H1 (cell line): ENCODE results near the gene SMIM38. TPM values are rescaled to one million over a fixed set of nuclear protein-coding genes. Genes with fewer than 3 reads are reported as not detected.

Experiments used
- CTCF ChIA-PET: fragments of 300-600 bp; sonication (Branson Sonifier 250); formaldehyde crosslinking; loops from one replicate; lab custom pipeline; 2021; ENCODE audit not compliant: partially characterized antibody; lab: Charles Lee
- POLR2A ChIA-PET: fragments of 300-600 bp; sonication (Branson Sonifier 250); formaldehyde crosslinking; loops from one replicate; lab custom pipeline; 2021; ENCODE audit warnings: inconsistent platforms; ENCODE audit not compliant: partially characterized antibody; lab: Charles Lee
- DNase-seq, 2 experiments: peaks; one replicate each; pipeline versions ENCODE4 v3.0.0 to v3.0.0-alpha.2; 2010 to 2022; ENCODE audit warnings: low spot score in 2 of 2, low read depth in 1 of 2, mixed read lengths in 1 of 2
- FAIRE-seq: peaks from 2 replicates; lab custom pipeline; 2011; peaks lifted over from hg19 to GRCh38; lab: Jason Lieb, UNC
- H2AFZ ChIP-seq: 2 replicates; pipeline ENCODE4 v1.8.1; 2012; ENCODE audit warnings: low read length, inconsistent platforms
- H2AK5ac ChIP-seq: 2 replicates; pipeline ENCODE4 v1.6.1; 2013; ENCODE audit warnings: low read depth, low read length
- H2BK120ac ChIP-seq: replicated peaks from 2 replicates; pipeline ENCODE3; 2013; ENCODE audit warnings: low read depth, low read length, inconsistent platforms
- H2BK12ac ChIP-seq: 2 replicates; pipeline ENCODE4 v1.6.1; 2013; ENCODE audit warnings: low read depth, low read length
- H2BK15ac ChIP-seq: 2 replicates; pipeline ENCODE4 v1.6.1; 2013; ENCODE audit warnings: low read length
- H2BK20ac ChIP-seq: 2 replicates; pipeline ENCODE4 v1.6.1; 2013; ENCODE audit warnings: low read length
- H2BK5ac ChIP-seq: 2 replicates; pipeline ENCODE4 v1.6.1; 2013; ENCODE audit warnings: low read depth, low read length
- H3K14ac ChIP-seq: 2 replicates; pipeline ENCODE4 v1.6.1; 2013; ENCODE audit warnings: inconsistent platforms; ENCODE audit not compliant: insufficient read length
- H3K18ac ChIP-seq: 2 replicates; pipeline ENCODE4 v1.6.1; 2013; ENCODE audit warnings: low read length; ENCODE audit errors: extremely low read depth
- H3K23ac ChIP-seq: 2 replicates; pipeline ENCODE4 v1.6.1; 2013; ENCODE audit warnings: inconsistent platforms; ENCODE audit not compliant: insufficient read length
- H3K23me2 ChIP-seq: 2 replicates; pipeline ENCODE4 v1.6.1; 2013; ENCODE audit warnings: low read depth, low read length
- H3K27ac ChIP-seq: 2 replicates; pipeline ENCODE4 v1.6.1; 2011; ENCODE audit warnings: low read depth, low read length, inconsistent platforms
- H3K27me3 ChIP-seq, 4 experiments: replicated peaks in 1 of 4; 1 replicate in 1 of 4; 2 replicates in 3 of 4; pipeline versions ENCODE4 v1.6.1 to v1.8.1; 2011 to 2013; ENCODE audit warnings: low read length in 3 of 4, mild to moderate bottlenecking in 3 of 4, inconsistent platforms in 2 of 4, mixed read lengths in 2 of 4, moderate library complexity in 1 of 4; ENCODE audit not compliant: control insufficient read depth in 3 of 4, insufficient read depth in 3 of 4; ENCODE audit errors: extremely low read depth in 1 of 4
- H3K36me3 ChIP-seq, 4 experiments: 2 replicates each; pipeline versions ENCODE4 v1.6.1 to v1.8.1; 2011 to 2013; ENCODE audit warnings: mild to moderate bottlenecking in 4 of 4, low read length in 3 of 4, moderate library complexity in 2 of 4, control low read depth in 1 of 4, inconsistent platforms in 1 of 4; ENCODE audit not compliant: insufficient read depth in 4 of 4, control insufficient read depth in 2 of 4
- H3K4ac ChIP-seq: replicated peaks from 2 replicates; pipeline ENCODE3; 2013; ENCODE audit warnings: low read length, low read depth, mixed read lengths, inconsistent platforms; ENCODE audit not compliant: insufficient read length
- H3K4me1 ChIP-seq, 4 experiments: replicated peaks in 1 of 4; 1 replicate in 1 of 4; 2 replicates in 3 of 4; pipeline versions ENCODE4 v1.6.1 to v1.8.1; 2011 to 2013; ENCODE audit warnings: low read length in 3 of 4, inconsistent platforms in 2 of 4, mixed read lengths in 1 of 4; ENCODE audit not compliant: insufficient read depth in 4 of 4, control insufficient read depth in 3 of 4
- H3K4me2 ChIP-seq, 2 experiments: 2 replicates each; pipeline versions ENCODE4 v1.6.1 to v1.8.1; 2011 to 2013; ENCODE audit warnings: low read depth in 2 of 2, low read length in 2 of 2, control low read depth in 1 of 2, inconsistent platforms in 1 of 2, mild to moderate bottlenecking in 1 of 2; ENCODE audit not compliant: insufficient read depth in 1 of 2
- H3K4me3 ChIP-seq, 4 experiments: fragments of 200-600, 300-600 bp in 1 of 4; sonication (generic), shearing (Covaris generic), sonication (Bioruptor Twin) in 1 of 4; 2 replicates each; pipeline versions ENCODE4 v1.5.1 to v1.8.1; 2011 to 2016; ENCODE audit warnings: low read length in 4 of 4, low read depth in 3 of 4, control low read depth in 2 of 4, inconsistent platforms in 2 of 4, mild to moderate bottlenecking in 2 of 4, mixed read lengths in 1 of 4, moderate library complexity in 1 of 4; ENCODE audit not compliant: insufficient read depth in 2 of 4; ENCODE audit errors: extremely low read depth in 1 of 4
- H3K56ac ChIP-seq: replicated peaks from 2 replicates; pipeline ENCODE3; 2013; ENCODE audit warnings: low read depth, mild to moderate bottlenecking, mixed read lengths, low read length, inconsistent platforms; ENCODE audit not compliant: insufficient read length
- H3K79me1 ChIP-seq: 2 replicates; pipeline ENCODE4 v1.6.1; 2013; ENCODE audit warnings: low read depth, low read length, control low read depth
- H3K79me2 ChIP-seq, 2 experiments: 2 replicates each; pipeline versions ENCODE4 v1.6.1 to v1.8.1; 2012 to 2013; ENCODE audit warnings: low read length in 2 of 2, mild to moderate bottlenecking in 2 of 2, inconsistent platforms in 1 of 2; ENCODE audit not compliant: insufficient read depth in 2 of 2, control insufficient read depth in 1 of 2
- H3K9ac ChIP-seq, 4 experiments: replicated peaks in 1 of 4; 1 replicate in 1 of 4; 2 replicates in 3 of 4; pipeline versions ENCODE4 v1.6.1 to v1.8.1; 2011 to 2013; ENCODE audit warnings: low read depth in 3 of 4, low read length in 3 of 4, control low read depth in 2 of 4, mild to moderate bottlenecking in 2 of 4, moderate library complexity in 2 of 4, inconsistent platforms in 1 of 4; ENCODE audit errors: extremely low read depth in 1 of 4
- H3K9me3 ChIP-seq, 2 experiments: 2 replicates each; pipeline versions ENCODE4 v1.6.1 to v1.8.1; 2012 to 2013; ENCODE audit warnings: mild to moderate bottlenecking in 2 of 2, moderate library complexity in 2 of 2, control low read depth in 1 of 2, inconsistent platforms in 1 of 2, low read depth in 1 of 2, low read length in 1 of 2, mixed read lengths in 1 of 2; ENCODE audit not compliant: insufficient read depth in 2 of 2
- H4K20me1 ChIP-seq, 2 experiments: replicated peaks in 1 of 2; 2 replicates each; pipeline versions ENCODE3 to v1.8.1; 2011 to 2013; ENCODE audit warnings: inconsistent platforms in 2 of 2, low read length in 2 of 2, mild to moderate bottlenecking in 1 of 2; ENCODE audit not compliant: insufficient read depth in 2 of 2, control insufficient read depth in 1 of 2
- H4K5ac ChIP-seq: 2 replicates; pipeline ENCODE4 v1.6.1; 2013; ENCODE audit warnings: low read length, low read depth, mixed read lengths, inconsistent platforms; ENCODE audit not compliant: insufficient read length
- H4K8ac ChIP-seq: 2 replicates; pipeline ENCODE4 v1.8.0; 2013; ENCODE audit warnings: mild to moderate bottlenecking, moderate library complexity, low read length, inconsistent platforms; ENCODE audit not compliant: insufficient read depth; ENCODE audit errors: extremely low read depth
- H4K91ac ChIP-seq: replicated peaks from 2 replicates; pipeline ENCODE3; 2013; ENCODE audit warnings: low read length, mixed read lengths, inconsistent platforms; ENCODE audit not compliant: insufficient read length
- CHD1 ChIP-seq: IDR thresholded peaks from 2 replicates; pipeline ENCODE4 v1.6.1; 2012; ENCODE audit warnings: low read depth, low read length, improper control_type of control experiment
- GABPA ChIP-seq: IDR thresholded peaks from 2 replicates; pipeline ENCODE4 v1.6.1; 2011; ENCODE audit warnings: mild to moderate bottlenecking, low read length, moderate library complexity, borderline replicate concordance; ENCODE audit not compliant: insufficient read depth
- YY1 ChIP-seq: IDR thresholded peaks from 2 replicates; pipeline ENCODE4 v1.6.1; 2011; ENCODE audit warnings: low read depth, mild to moderate bottlenecking, low read length
- WGBS, 2 experiments: shearing (Covaris generic) in 1 of 2; methylation state at CpG; one replicate each; pipeline versions ENCODE4 v1.1.6 to v1.1.7; 2013 to 2015; ENCODE audit warnings: low lambda C conversion rate in 2 of 2, mixed read lengths in 2 of 2, inconsistent platforms in 1 of 2, low coverage in 1 of 2, missing lambda C conversion rate in 1 of 2; ENCODE audit not compliant: insufficient replicate concordance in 2 of 2, insufficient coverage in 1 of 2, insufficient read length in 1 of 2; ENCODE audit errors: extremely low coverage in 1 of 2, missing lambda C conversion rate in 1 of 2; 5-methylcytosine and 5-hydroxymethylcytosine counted together
- polyA plus RNA-seq, 7 experiments: library from polyadenylated mRNA; depleted of rRNA in 3 of 7; stranded (reverse) in 5 of 7; unstranded in 2 of 7; fragments of >200 nt in 5 of 7; fragments of 200-250 nt in 2 of 7; gene quantifications; 1 replicate in 5 of 7; 2 replicates in 1 of 7; 4 replicates in 1 of 7; pipeline versions ENCODE4 v1.2.1 to v1.2.3, GENCODE V29; 2011 to 2013; ENCODE audit warnings: missing spikeins in 2 of 7, mixed read lengths in 2 of 7
- total RNA-seq: library from RNA; stranded (reverse); fragmentation: NEBNext Ultra II Directional; extraction: Animal tissue kit (Norgen Biotek cat#: 25700); gene quantifications from 2 replicates; pipeline ENCODE4 v1.2.1, GENCODE V29; 2021

The SMIM38 gene
- total and polyA plus RNA-seq, 2 of the 8 experiments (the other 6 are each of a cell fraction or from before 2014, with no cell fraction given): 0.17 to 0.20 TPM

DNA sequence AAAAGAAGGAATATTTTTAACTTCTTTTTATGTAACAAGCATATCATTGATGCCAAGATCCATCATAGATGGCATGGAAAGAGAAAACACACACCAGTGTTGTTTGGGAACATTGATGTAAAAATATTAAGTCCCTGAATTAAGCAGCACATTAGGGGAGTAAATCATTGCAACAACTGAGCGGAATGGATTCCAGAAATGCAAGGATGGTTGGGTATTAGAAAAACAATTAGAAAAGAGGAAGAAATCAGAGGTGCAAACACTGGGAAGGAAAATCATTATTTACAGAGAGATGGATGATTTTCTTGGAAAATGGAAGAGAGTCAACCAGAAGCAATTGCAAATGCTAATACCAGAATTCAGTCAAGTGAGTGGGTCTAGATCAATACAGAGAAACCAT lies 8.1 kb downstream of the SMIM38 start:
- Histone ChIP-seq H3K9me3 (peaks cover 0 to 3% of the 10 kb centered on the region in 2 experiments; a peak in 1 of 4 replicates), H2BK120ac (no peak overlapping the region), H2BK20ac (no peak overlapping the region), H4K91ac (no peak overlapping the region), H3K36me3 (no peaks in the 10 kb centered on the region), H3K23ac (no peak overlapping the region), H2AFZ (no peak overlapping the region), H2AK5ac (no peak overlapping the region), H3K23me2 (no peaks in the 10 kb centered on the region), H4K8ac (no peak overlapping the region), H2BK5ac (no peak overlapping the region), H3K79me1 (no peaks in the 10 kb centered on the region), H2BK15ac (no peak overlapping the region), H3K18ac (no peak overlapping the region), H3K9ac (no peak overlapping the region), H3K4me3 (no peak overlapping the region), H3K4ac (no peak overlapping the region), H3K27ac (no peak overlapping the region), H2BK12ac (no peak overlapping the region), H3K14ac (no peak overlapping the region), H3K4me2 (no peak overlapping the region), H4K20me1 (no peaks in the 10 kb centered on the region), H3K27me3 (no peaks in the 10 kb centered on the region), H3K56ac (no peak overlapping the region), H3K79me2 (no peaks in the 10 kb centered on the region), H4K5ac (no peak overlapping the region), H3K4me1 (peaks cover 0 to 7% (median 1%) of the 10 kb centered on the region in 4 experiments; a peak in 3 of 7 replicates)
- no peak for DNase-seq
- WGBS, 2 experiments: 89% methylated on average over 1 of the region's 1 CpG; no CpG with 5 or more reads in 1 of the 2 experiments
- ChIA-PET POLR2A (no interaction called here), CTCF (no interaction called here)
- no peak for FAIRE-seq
- TF ChIP-seq CHD1 (no peak), YY1 (no peak), GABPA (no peak)
